GM23338 (cell line): ENCODE measurements around the gene CD38. TPM values are rescaled to one million over a fixed set of nuclear protein-coding genes. Genes with fewer than 3 reads are reported as not detected.

Experiments
- ATAC-seq: fragments of 200-7000 bp; cut with Tn5 transposase; 3 replicates; pipeline ENCODE4 v1.9.1; 2020
- DNase-seq: peaks from one replicate; pipeline ENCODE4 v3.0.0-alpha.2; 2015; ENCODE audit warnings: low spot score
- H2AFZ ChIP-seq: fragments of 200-600 bp; sonication (generic); 2 replicates; pipeline ENCODE4 v1.8.0; 2016; ENCODE audit warnings: antibody characterized with exemption, mild to moderate bottlenecking, moderate library complexity
- H3F3A ChIP-seq: fragments of 200-600 bp; sonication (generic); replicated peaks from 2 replicates; pipeline ENCODE4 v1.8.0; 2017; ENCODE audit warnings: antibody characterized with exemption, mixed run types, low read depth
- H3K27ac ChIP-seq: fragments of 200-600 bp; sonication (generic); 2 replicates; pipeline ENCODE4 v1.6.1; 2016; ENCODE audit warnings: low read depth
- H3K27me3 ChIP-seq: fragments of 200-600 bp; sonication (generic); 2 replicates; pipeline ENCODE4 v1.8.0; 2016; ENCODE audit warnings: mild to moderate bottlenecking, mixed run types, moderate library complexity; ENCODE audit not compliant: insufficient read depth
- H3K36me3 ChIP-seq: fragments of 200-600 bp; sonication (generic); 2 replicates; pipeline ENCODE4 v1.8.0; 2016; ENCODE audit warnings: mild to moderate bottlenecking; ENCODE audit not compliant: insufficient read depth
- H3K4me1 ChIP-seq: fragments of 200-600 bp; sonication (generic); 2 replicates; pipeline ENCODE4 v1.8.0; 2016; ENCODE audit warnings: mild to moderate bottlenecking, moderate library complexity; ENCODE audit not compliant: insufficient read depth
- H3K4me2 ChIP-seq: fragments of 200-600 bp; sonication (generic); 2 replicates; pipeline ENCODE4 v1.7.1; 2017; ENCODE audit warnings: mixed run types
- H3K4me3 ChIP-seq: fragments of 200-600 bp; sonication (generic); 2 replicates; pipeline ENCODE4 v1.6.1; 2016; ENCODE audit warnings: mixed run types
- H3K79me2 ChIP-seq: fragments of 200-600 bp; sonication (generic); replicated peaks from 2 replicates; pipeline ENCODE4 v1.8.0; 2017; ENCODE audit warnings: mild to moderate bottlenecking; ENCODE audit not compliant: insufficient read depth
- H3K9me2 ChIP-seq: fragments of 200-600 bp; sonication (generic); 2 replicates; pipeline ENCODE4 v1.8.0; 2017; ENCODE audit not compliant: insufficient read depth
- H4K20me1 ChIP-seq: fragments of 200-600 bp; sonication (generic); replicated peaks from 2 replicates; pipeline ENCODE4 v1.8.0; 2017; ENCODE audit warnings: mild to moderate bottlenecking; ENCODE audit not compliant: insufficient read depth
- H3K27ac Mint-ChIP-seq: 2 replicates; pipeline ENCODE4 v1.8.0; 2020; ENCODE audit warnings: inconsistent platforms, mild to moderate bottlenecking, moderate library complexity, mixed read lengths
- H3K27me3 Mint-ChIP-seq: 3 replicates; pipeline ENCODE4 v1.8.0; 2022; ENCODE audit warnings: low read depth, mild to moderate bottlenecking, moderate library complexity, mixed read lengths, inconsistent platforms; ENCODE audit not compliant: insufficient read depth, poor library complexity
- H3K36me3 Mint-ChIP-seq: 3 replicates; pipeline ENCODE4 v1.8.0; 2021; ENCODE audit warnings: low read depth, mild to moderate bottlenecking, inconsistent platforms, moderate library complexity, mixed read lengths
- H3K4me1 Mint-ChIP-seq: 3 replicates; pipeline ENCODE4 v1.8.0; 2020; ENCODE audit warnings: mild to moderate bottlenecking, inconsistent platforms, mixed read lengths
- H3K4me3 Mint-ChIP-seq: 3 replicates; pipeline ENCODE4 v1.8.0; 2021; ENCODE audit warnings: moderate library complexity, mild to moderate bottlenecking, inconsistent platforms, mixed read lengths
- H3K9me3 Mint-ChIP-seq: 3 replicates; pipeline ENCODE4 v1.8.0; 2020; ENCODE audit warnings: moderate library complexity, mild to moderate bottlenecking, inconsistent platforms, mixed read lengths
- EZH2 ChIP-seq: fragments of 200-600 bp; sonication (generic); IDR thresholded peaks from one replicate; pipeline ENCODE4 v1.8.0; 2017; ENCODE audit warnings: antibody characterized with exemption, mild to moderate bottlenecking, low read depth; ENCODE audit not compliant: unreplicated experiment
- EZH2phosphoT487 ChIP-seq: fragments of 200-600 bp; sonication (generic); IDR thresholded peaks from one replicate; pipeline ENCODE4 v1.8.1; 2018; ENCODE audit warnings: antibody characterized with exemption; ENCODE audit not compliant: unreplicated experiment
- NANOG ChIP-seq: IDR thresholded peaks from 2 replicates; pipeline ENCODE4 v1.6.1; 2016; ENCODE audit warnings: antibody characterized with exemption, borderline replicate concordance
- ZNF114 ChIP-seq: fragments of 250-450 bp; sonication (Bioruptor Pico); IDR thresholded peaks from 2 replicates; pipeline ENCODE4 v1.5.0; 2020; ENCODE audit warnings: mild to moderate bottlenecking, moderate library complexity
- polyA plus RNA-seq: library from polyadenylated mRNA; unstranded; fragments of >200 nt; fragmentation: Nextera tagmentation; extraction: Ambion mirVana; gene quantifications from 2 replicates; pipeline ENCODE4 v1.2.1, GENCODE V29; 2016
- total RNA-seq: library from RNA; depleted of rRNA; stranded (reverse); fragments of >200 nt; shearing (Covaris generic); gene quantifications from 2 replicates; pipeline ENCODE4 v1.2.3, GENCODE V29; 2014
- TF ChIP-seq, protein P1 (sequence below), 2 experiments: fragments of 200-600 bp in 1 of 2; sonication (generic) in 1 of 2; conservative IDR thresholded peaks; 2 replicates each; pipeline versions ENCODE4 v1.5.1 to v1.6.1; 2016 to 2017; ENCODE audit warnings: antibody characterized with exemption in 2 of 2, low read depth in 2 of 2, mild to moderate bottlenecking in 2 of 2, moderate library complexity in 1 of 2
- TF ChIP-seq, protein P2 (sequence below): IDR thresholded peaks from one replicate; pipeline ENCODE4 v1.6.1; 2018; ENCODE audit warnings: antibody characterized with exemption; ENCODE audit not compliant: unreplicated experiment

The CD38 gene
- total and polyA plus RNA-seq, 2 experiments from 2014 or later, result 0.17 to 0.24 TPM

DNA sequence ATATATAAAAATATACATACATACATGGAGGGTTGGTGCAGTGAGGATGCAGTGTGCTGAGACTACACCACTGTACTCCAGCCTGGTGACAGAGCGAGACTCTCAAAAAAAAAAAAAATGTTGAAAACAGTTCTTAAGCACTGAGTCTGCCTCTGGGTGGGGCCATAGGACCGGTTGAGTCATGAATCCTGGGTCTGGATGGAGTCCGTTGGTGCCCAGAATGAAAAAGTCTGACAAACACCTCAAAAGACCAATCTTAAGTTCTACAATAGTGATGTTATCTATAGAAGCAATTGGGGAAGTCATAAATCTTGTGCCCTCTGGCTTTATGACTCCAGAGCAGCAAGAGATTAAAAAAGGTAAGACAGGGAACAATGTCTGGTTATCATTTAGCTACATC is 90.0 kb downstream of the CD38 start:
- H3K27ac Mint-ChIP-seq, result no peak overlapping the region
- peaks cover 3% of the 10 kb centered on the region; the same call in 2 of the 3 replicates for H3K9me3 Mint-ChIP-seq
- H3K79me2 ChIP-seq, result no peaks in the 10 kb centered on the region
- H3K27ac ChIP-seq, result no peak overlapping the region
- peaks cover 2% of the 10 kb centered on the region for H3K27me3 Mint-ChIP-seq
- no peak overlapping the region for H3K4me3 Mint-ChIP-seq
- peak overlapping the region; percentile 33 for H2AFZ ChIP-seq
- DNase-seq (peak; percentile 53), ATAC-seq (peak; percentile 58)
- H3K4me1 Mint-ChIP-seq, result no peaks in the 10 kb centered on the region
- H3K27me3 ChIP-seq, result no peaks in the 10 kb centered on the region
- H3K36me3 ChIP-seq, result no peaks in the 10 kb centered on the region
- no peak overlapping the region for H3K4me2 ChIP-seq
- no peaks in the 10 kb centered on the region for H4K20me1 ChIP-seq
- H3K36me3 Mint-ChIP-seq, result no peaks in the 10 kb centered on the region
- no peaks in the 10 kb centered on the region for H3F3A ChIP-seq
- no peaks in the 10 kb centered on the region; the same call in 1 of the 2 replicates for H3K9me2 ChIP-seq
- H3K4me3 ChIP-seq, result no peak overlapping the region
- H3K4me1 ChIP-seq, result no peaks in the 10 kb centered on the region
- TF ChIP-seq EZH2 (no peak), ZNF114 (CRISPR knock-in tag) (no peak), EZH2phosphoT487 (no peak)
- TF ChIP-seq, protein P1, sequence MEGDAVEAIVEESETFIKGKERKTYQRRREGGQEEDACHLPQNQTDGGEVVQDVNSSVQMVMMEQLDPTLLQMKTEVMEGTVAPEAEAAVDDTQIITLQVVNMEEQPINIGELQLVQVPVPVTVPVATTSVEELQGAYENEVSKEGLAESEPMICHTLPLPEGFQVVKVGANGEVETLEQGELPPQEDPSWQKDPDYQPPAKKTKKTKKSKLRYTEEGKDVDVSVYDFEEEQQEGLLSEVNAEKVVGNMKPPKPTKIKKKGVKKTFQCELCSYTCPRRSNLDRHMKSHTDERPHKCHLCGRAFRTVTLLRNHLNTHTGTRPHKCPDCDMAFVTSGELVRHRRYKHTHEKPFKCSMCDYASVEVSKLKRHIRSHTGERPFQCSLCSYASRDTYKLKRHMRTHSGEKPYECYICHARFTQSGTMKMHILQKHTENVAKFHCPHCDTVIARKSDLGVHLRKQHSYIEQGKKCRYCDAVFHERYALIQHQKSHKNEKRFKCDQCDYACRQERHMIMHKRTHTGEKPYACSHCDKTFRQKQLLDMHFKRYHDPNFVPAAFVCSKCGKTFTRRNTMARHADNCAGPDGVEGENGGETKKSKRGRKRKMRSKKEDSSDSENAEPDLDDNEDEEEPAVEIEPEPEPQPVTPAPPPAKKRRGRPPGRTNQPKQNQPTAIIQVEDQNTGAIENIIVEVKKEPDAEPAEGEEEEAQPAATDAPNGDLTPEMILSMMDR (conservative IDR thresholded peaks at IDR 0.05; ENCODE audit: low read depth in 2 of 2), result peak in 1 of 2 experiments; percentile 57; a peak in 3 of 4 replicates
- TF ChIP-seq, protein P2, sequence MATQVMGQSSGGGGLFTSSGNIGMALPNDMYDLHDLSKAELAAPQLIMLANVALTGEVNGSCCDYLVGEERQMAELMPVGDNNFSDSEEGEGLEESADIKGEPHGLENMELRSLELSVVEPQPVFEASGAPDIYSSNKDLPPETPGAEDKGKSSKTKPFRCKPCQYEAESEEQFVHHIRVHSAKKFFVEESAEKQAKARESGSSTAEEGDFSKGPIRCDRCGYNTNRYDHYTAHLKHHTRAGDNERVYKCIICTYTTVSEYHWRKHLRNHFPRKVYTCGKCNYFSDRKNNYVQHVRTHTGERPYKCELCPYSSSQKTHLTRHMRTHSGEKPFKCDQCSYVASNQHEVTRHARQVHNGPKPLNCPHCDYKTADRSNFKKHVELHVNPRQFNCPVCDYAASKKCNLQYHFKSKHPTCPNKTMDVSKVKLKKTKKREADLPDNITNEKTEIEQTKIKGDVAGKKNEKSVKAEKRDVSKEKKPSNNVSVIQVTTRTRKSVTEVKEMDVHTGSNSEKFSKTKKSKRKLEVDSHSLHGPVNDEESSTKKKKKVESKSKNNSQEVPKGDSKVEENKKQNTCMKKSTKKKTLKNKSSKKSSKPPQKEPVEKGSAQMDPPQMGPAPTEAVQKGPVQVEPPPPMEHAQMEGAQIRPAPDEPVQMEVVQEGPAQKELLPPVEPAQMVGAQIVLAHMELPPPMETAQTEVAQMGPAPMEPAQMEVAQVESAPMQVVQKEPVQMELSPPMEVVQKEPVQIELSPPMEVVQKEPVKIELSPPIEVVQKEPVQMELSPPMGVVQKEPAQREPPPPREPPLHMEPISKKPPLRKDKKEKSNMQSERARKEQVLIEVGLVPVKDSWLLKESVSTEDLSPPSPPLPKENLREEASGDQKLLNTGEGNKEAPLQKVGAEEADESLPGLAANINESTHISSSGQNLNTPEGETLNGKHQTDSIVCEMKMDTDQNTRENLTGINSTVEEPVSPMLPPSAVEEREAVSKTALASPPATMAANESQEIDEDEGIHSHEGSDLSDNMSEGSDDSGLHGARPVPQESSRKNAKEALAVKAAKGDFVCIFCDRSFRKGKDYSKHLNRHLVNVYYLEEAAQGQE, result no peak

DNA sequence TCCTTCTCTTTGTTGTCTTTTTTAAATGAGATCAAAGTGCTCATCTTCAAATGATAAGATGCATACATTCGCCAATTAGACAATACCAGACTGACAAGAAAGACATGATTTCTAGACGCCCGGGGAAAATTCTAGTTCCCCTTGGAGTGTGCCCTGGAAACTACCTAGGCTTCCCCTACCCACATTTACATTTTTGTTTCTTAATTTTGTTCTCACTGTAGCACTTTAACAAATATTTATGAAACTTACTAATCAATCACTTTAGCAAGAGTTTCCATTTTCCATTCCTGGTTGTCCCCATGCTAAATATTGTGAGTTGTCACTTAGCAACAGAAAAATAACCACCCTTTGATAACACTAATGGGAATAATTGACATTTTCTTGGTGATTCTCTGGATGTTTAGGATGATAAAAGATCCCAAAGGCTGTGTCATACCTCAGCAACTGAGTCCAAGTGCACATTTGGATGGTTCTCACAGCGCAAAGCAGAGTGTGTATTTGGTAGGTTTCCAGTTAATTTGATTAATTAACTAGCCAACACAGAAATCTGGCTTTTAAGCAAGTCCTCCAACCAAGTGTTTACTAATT is 90.8 kb downstream of the CD38 start:
- no peak overlapping the region for H3K4me2 ChIP-seq
- H3K27ac ChIP-seq, result no peak overlapping the region
- no peak for DNase-seq
- no peaks in the 10 kb centered on the region for H3K79me2 ChIP-seq
- H3K4me1 ChIP-seq, result no peaks in the 10 kb centered on the region
- H3K4me1 Mint-ChIP-seq, result no peaks in the 10 kb centered on the region
- no peak overlapping the region for H3K27ac Mint-ChIP-seq
- no peaks in the 10 kb centered on the region for H3F3A ChIP-seq
- H3K9me3 Mint-ChIP-seq, result peaks cover 3% of the 10 kb centered on the region; the same call in 2 of the 3 replicates
- peak overlapping the region; percentile 33; the same call in 1 of the 2 replicates for H2AFZ ChIP-seq
- H3K36me3 Mint-ChIP-seq, result no peaks in the 10 kb centered on the region
- H3K9me2 ChIP-seq, result peaks cover 2% of the 10 kb centered on the region; the same call in 1 of the 2 replicates
- peaks cover 2% of the 10 kb centered on the region for H3K27me3 Mint-ChIP-seq
- ATAC-seq, result no peak
- no peaks in the 10 kb centered on the region for H3K36me3 ChIP-seq
- no peak overlapping the region for H3K4me3 Mint-ChIP-seq
- H3K27me3 ChIP-seq, result no peaks in the 10 kb centered on the region
- H4K20me1 ChIP-seq, result no peaks in the 10 kb centered on the region
- no peak overlapping the region for H3K4me3 ChIP-seq
- TF ChIP-seq NANOG, result no peak
- TF ChIP-seq, protein P2, result no peak
